GM13976 (cell line): ENCODE results near the gene HSF2BP.

Source experiments
- DNase-seq: peaks from one replicate; pipeline ENCODE4 v3.0.0; 2012; ENCODE audit warnings: low spot score
- CTCF ChIP-seq: IDR thresholded peaks from 2 replicates; pipeline ENCODE4 v1.5.1; 2012; ENCODE audit warnings: borderline replicate concordance, mild to moderate bottlenecking; ENCODE audit not compliant: insufficient read depth; ENCODE audit errors: extremely low read depth, missing control alignments, control extremely low read depth
- in situ Hi-C: fragments of 300-500 bp; cut with MboI; formaldehyde crosslinking; loops from one replicate; pipeline ENCODE4 v1.12.0; 2022; ENCODE audit warnings: low sequenced_read_pairs, mixed read lengths, inconsistent platforms; ENCODE audit not compliant: unreplicated experiment

Gene HSF2BP

GRCh38 chr21:43644071-43644470 is 15.2 kb downstream of the HSF2BP start:
- no peak for TF ChIP-seq CTCF
- in situ Hi-C loops, result loop anchor here (10.0 kb wide), 1 partner anchor 719 kb away; the partner anchor contains the start of gene ERVH48-1
- no peak for DNase-seq

GRCh38 chr21:43643193-43643592 is 16.1 kb downstream of the HSF2BP start:
- no peak for DNase-seq
- in situ Hi-C loops, result loop anchor here (10.0 kb wide), 1 partner anchor 718 kb away; the partner anchor contains the start of gene ERVH48-1
- TF ChIP-seq CTCF, result no peak

GRCh38 chr21:43640400-43640799 is 18.9 kb downstream of the HSF2BP start:
- TF ChIP-seq CTCF, result no peak
- in situ Hi-C loops, result loop anchor here (10.0 kb wide), 1 partner anchor 716 kb away; the partner anchor contains the start of gene ERVH48-1
- DNase-seq, result no peak

- DNase-seq, result no peak
- in situ Hi-C loops, result loop anchor here (10.0 kb wide), 1 partner anchor 715 kb away; the partner anchor contains the start of gene ERVH48-1
- no peak for TF ChIP-seq CTCF
Measured at GRCh38 chr21:43639470-43640353, 19.6 kb downstream of the HSF2BP start.

GRCh38 chr21:43637530-43638158 is 21.6 kb downstream of the HSF2BP start:
- in situ Hi-C loops, result no loop called here
- no peak for DNase-seq
- no peak for TF ChIP-seq CTCF

GRCh38 chr21:43635436-43635835 is 23.9 kb downstream of the HSF2BP start:
- TF ChIP-seq CTCF, result no peak
- no peak for DNase-seq
- in situ Hi-C loops, result no loop called here
